WTC11 (cell line): ENCODE measurements around the gene MLLT1. TPM values are rescaled to one million over a fixed set of nuclear protein-coding genes. Genes with fewer than 3 reads are reported as not detected.
"Not testable (repeated sequence)": the region's sequence is repeated elsewhere in the genome, so short reads cannot be mapped to it uniquely, and the experiment has no call there.

ENCODE experiments used
- ATAC-seq: fragments of 200-7000 bp; cut with Tn5 transposase; 2 replicates; pipeline ENCODE4 v1.10.0; 2021; ENCODE audit warnings: mild to moderate bottlenecking, moderate library complexity
- CTCF ChIA-PET: fragments of 300-600 bp; sonication (Branson Sonifier 250); formaldehyde crosslinking; loops from one replicate; lab custom pipeline; 2021; ENCODE audit warnings: antibody characterized with exemption; lab: Charles Lee
- POLR2A ChIA-PET: fragments of 350-600 bp; sonication (Branson Sonifier 250); formaldehyde crosslinking; loops from one replicate; lab custom pipeline; 2021; ENCODE audit warnings: antibody characterized with exemption; lab: Charles Lee
- DNase-seq: peaks from one replicate; pipeline ENCODE4 v3.0.0; 2021; ENCODE audit warnings: low spot score
- H3K27ac Mint-ChIP-seq: 2 replicates; pipeline ENCODE4 v1.8.0; 2021; ENCODE audit warnings: mixed read lengths
- H3K27me3 Mint-ChIP-seq: 2 replicates; pipeline ENCODE4 v1.8.0; 2021; ENCODE audit warnings: low read depth, mild to moderate bottlenecking, moderate library complexity, mixed read lengths
- H3K36me3 Mint-ChIP-seq: 2 replicates; pipeline ENCODE4 v1.8.0; 2021; ENCODE audit warnings: mixed read lengths
- H3K4me1 Mint-ChIP-seq: 2 replicates; pipeline ENCODE4 v1.8.0; 2022; ENCODE audit warnings: mixed read lengths
- H3K4me3 Mint-ChIP-seq: 2 replicates; pipeline ENCODE4 v1.8.0; 2021; ENCODE audit warnings: mild to moderate bottlenecking, moderate library complexity, mixed read lengths
- H3K9me3 Mint-ChIP-seq: 2 replicates; pipeline ENCODE4 v1.8.0; 2021; ENCODE audit warnings: mixed read lengths
- CDX4 ChIP-seq: fragments of 250-450 bp; sonication (Bioruptor Pico); IDR thresholded peaks from 2 replicates; pipeline ENCODE4 v1.9.0; 2021; ENCODE audit warnings: moderate library complexity, mild to moderate bottlenecking, inconsistent platforms, borderline replicate concordance
- EMX1 ChIP-seq: fragments of 250-450 bp; sonication (Bioruptor Pico); IDR thresholded peaks from 2 replicates; pipeline ENCODE4 v1.8.0; 2021; ENCODE audit warnings: mild to moderate bottlenecking
- FOXJ3 ChIP-seq: sonication (generic); formaldehyde crosslinking; IDR thresholded peaks from 2 replicates; pipeline ENCODE4 v1.9.0; 2021; ENCODE audit warnings: missing genetic modification reagents, mild to moderate bottlenecking, borderline replicate concordance
- FOXK1 ChIP-seq: sonication (generic); formaldehyde crosslinking; IDR thresholded peaks from 2 replicates; pipeline ENCODE4 v1.8.0; 2022; ENCODE audit warnings: mild to moderate bottlenecking, moderate library complexity, missing genetic modification reagents
- FOXP4 ChIP-seq: sonication (generic); formaldehyde crosslinking; IDR thresholded peaks from 2 replicates; pipeline ENCODE4 v1.8.0; 2022; ENCODE audit warnings: mild to moderate bottlenecking, missing genetic modification reagents
- GABPB1 ChIP-seq: sonication (generic); formaldehyde crosslinking; IDR thresholded peaks from 2 replicates; pipeline ENCODE4 v1.8.1; 2023; ENCODE audit warnings: mild to moderate bottlenecking, missing genetic modification reagents
- JAZF1 ChIP-seq: fragments of 250-450 bp; sonication (Bioruptor Pico); IDR thresholded peaks from 2 replicates; pipeline ENCODE4 v1.9.0; 2021; ENCODE audit warnings: moderate library complexity, mild to moderate bottlenecking, inconsistent platforms
- NFATC4 ChIP-seq: fragments of 250-450 bp; sonication (Bioruptor Pico); IDR thresholded peaks from 2 replicates; pipeline ENCODE4 v1.9.0; 2021; ENCODE audit warnings: mild to moderate bottlenecking
- PREB ChIP-seq: sonication (generic); formaldehyde crosslinking; IDR thresholded peaks from 2 replicates; pipeline ENCODE4 v1.8.1; 2022; ENCODE audit warnings: mild to moderate bottlenecking, missing genetic modification reagents, moderate library complexity, borderline replicate concordance
- SMAD4 ChIP-seq: sonication (generic); formaldehyde crosslinking; IDR thresholded peaks from 2 replicates; pipeline ENCODE4 v1.8.0; 2022; ENCODE audit warnings: mild to moderate bottlenecking, missing genetic modification reagents
- SP1 ChIP-seq: sonication (generic); formaldehyde crosslinking; conservative IDR thresholded peaks from 2 replicates; pipeline ENCODE4 v1.8.1; 2022; ENCODE audit warnings: missing genetic modification reagents
- TP53 ChIP-seq: sonication (generic); formaldehyde crosslinking; IDR thresholded peaks from 2 replicates; pipeline ENCODE4 v1.8.1; 2023; ENCODE audit warnings: mild to moderate bottlenecking, missing genetic modification reagents
- ZMAT4 ChIP-seq: fragments of 250-450 bp; sonication (Bioruptor Pico); IDR thresholded peaks from 2 replicates; pipeline ENCODE4 v1.9.0; 2021; ENCODE audit warnings: mild to moderate bottlenecking
- ZNF121 ChIP-seq: sonication (generic); formaldehyde crosslinking; IDR thresholded peaks from 2 replicates; pipeline ENCODE4 v1.8.0; 2023; ENCODE audit warnings: missing genetic modification reagents
- ZNF138 ChIP-seq: sonication (generic); formaldehyde crosslinking; conservative IDR thresholded peaks from 2 replicates; pipeline ENCODE4 v1.8.1; 2022; ENCODE audit warnings: mild to moderate bottlenecking, moderate library complexity, missing genetic modification reagents
- ZNF232 ChIP-seq: sonication (generic); formaldehyde crosslinking; IDR thresholded peaks from 2 replicates; pipeline ENCODE4 v1.8.0; 2022; ENCODE audit warnings: mild to moderate bottlenecking, missing genetic modification reagents
- ZSCAN18 ChIP-seq: fragments of 250-450 bp; sonication (Bioruptor Pico); IDR thresholded peaks from 2 replicates; pipeline ENCODE4 v2.1.2; 2022; ENCODE audit warnings: mild to moderate bottlenecking, moderate library complexity
- total RNA-seq: library from RNA; stranded (reverse); gene quantifications from 3 replicates; pipeline ENCODE4 v1.2.3, GENCODE V29; 2021

The MLLT1 gene
- total RNA-seq, 1 experiment from 2014 or later, result 58.2 TPM

GRCh38 chr19:6286676-6287075 is 6.9 kb upstream of the MLLT1 start (continued):
- no peak for TF ChIP-seq FOXP4
- no peak for TF ChIP-seq FOXJ3
- TF ChIP-seq, all 79 proteins: peak for 0

GRCh38 chr19:6282393-6282792 is 2.6 kb upstream of the MLLT1 start:
- H3K36me3 Mint-ChIP-seq, ATAC-seq, H3K27ac Mint-ChIP-seq, H3K4me3 Mint-ChIP-seq, DNase-seq, POLR2A ChIA-PET: not testable (repeated sequence)
- Mint-ChIP-seq H3K4me1 (peaks cover 17% of the 10 kb centered on the region), H3K9me3 (peaks cover 23% of the 10 kb centered on the region), H3K27me3 (peaks cover 27% of the 10 kb centered on the region)
- CTCF ChIA-PET, result interaction anchor here (1.9 kb wide), 1 partner anchor 22 kb away, joined by 5 read pairs; no protein-coding TSS in a partner anchor

GRCh38 chr19:6279620-6279930 is 200 bp downstream of the MLLT1 start:
- CTCF ChIA-PET, result interaction anchor here (0.8 to 1.4 kb wide), 5 partner anchors 18 to 232 kb away, joined by 4 to 15 read pairs (median 4); no protein-coding TSS in a partner anchor
- H3K27me3 Mint-ChIP-seq, result peaks cover 19% of the 10 kb centered on the region
- POLR2A ChIA-PET, result no interaction called here

GRCh38 chr19:6278740-6279619 is 795 bp downstream of the MLLT1 start:
- Mint-ChIP-seq H3K4me1 (peaks cover 47% of the 10 kb centered on the region), H3K9me3 (peaks cover 22% of the 10 kb centered on the region)

More at GRCh38 chr19:6279620-6279930, 200 bp downstream of the MLLT1 start:
- ATAC-seq, result peak; percentile 23
- peaks cover 22% of the 10 kb centered on the region for H3K9me3 Mint-ChIP-seq
- H3K36me3 Mint-ChIP-seq, result no peaks in the 10 kb centered on the region; the same call in 1 of the 2 replicates
- TF ChIP-seq ZMAT4 (CRISPR knock-in tag) (no peak), GABPB1 (no peak)
- TF ChIP-seq, all 79 proteins: peak for 0
- no peak for DNase-seq
- no peak overlapping the region for H3K27ac Mint-ChIP-seq
- no peak overlapping the region for H3K4me3 Mint-ChIP-seq
- H3K4me1 Mint-ChIP-seq, result peaks cover 41% of the 10 kb centered on the region

More at GRCh38 chr19:6278740-6279619, 795 bp downstream of the MLLT1 start:
- ChIA-PET POLR2A (no interaction called here), CTCF (interaction anchor here (0.8 to 1.4 kb wide), 5 partner anchors 18 to 231 kb away, joined by 4 to 15 read pairs (median 4); no protein-coding TSS in a partner anchor)
- Mint-ChIP-seq H3K4me3 (peak overlapping the region; percentile 86), H3K36me3 (no peaks in the 10 kb centered on the region; the same call in 1 of the 2 replicates), H3K27me3 (peaks cover 16% of the 10 kb centered on the region), H3K27ac (peak overlapping the region; percentile 83)
- no peak for ATAC-seq
- no peak for DNase-seq
- TF ChIP-seq ZNF121, result no peak
- TF ChIP-seq ZNF138 (CRISPR knock-in tag), result no peak
- no peak for TF ChIP-seq TP53 (CRISPR knock-in tag)
- no peak for TF ChIP-seq CDX4 (CRISPR knock-in tag)
- TF ChIP-seq EMX1 (CRISPR knock-in tag), result no peak
- no peak for TF ChIP-seq SMAD4 (CRISPR knock-in tag)
- no peak for TF ChIP-seq ZSCAN18 (CRISPR knock-in tag)
- TF ChIP-seq FOXK1 (CRISPR knock-in tag), result no peak
- TF ChIP-seq ZNF232 (CRISPR knock-in tag), result no peak
- TF ChIP-seq PREB (CRISPR knock-in tag), result no peak
- no peak for TF ChIP-seq JAZF1
- no peak for TF ChIP-seq NFATC4 (CRISPR knock-in tag)
- TF ChIP-seq SP1 (CRISPR knock-in tag), result no peak
